ENCODE data around the gene IL32. TPM values are rescaled to one million over a fixed set of nuclear protein-coding genes. Genes with fewer than 3 reads are reported as not detected.
A peak's percentile ranks its signal among the peaks of the same experiment; 100 is the strongest.

IL32 gene
- total and polyA plus RNA-seq, 9 donors: 3.8 to 54.9 (median 16.5) TPM

GRCh38 chr16:3025032-3026002 is 40.1 kb upstream of the IL32 start:
- peaks cover 2% of the 10 kb centered on the region for H3K27me3 ChIP-seq
- 88 to 94% (median 92%) methylated on average over 18 of the region's 18 CpGs for WGBS, 3 donors
- peak in 3 of 5 donors; percentile 21 to 58 (median 40) for DNase-seq
- no peaks in the 10 kb centered on the region for H3K9me3 ChIP-seq
- intact Hi-C loops (cut with DNase I): loop anchor here in 1 of 4 donors (10.0 kb wide), 1 partner anchor 259 kb away; the partner anchor contains the start of gene ZNF263
- TF ChIP-seq EP300 (IDR thresholded peaks at IDR 0.05) (no peak), CTCF (IDR thresholded peaks at IDR 0.05) (no peak), POLR2A (IDR thresholded peaks at IDR 0.05) (no peak)
- no peaks in the 10 kb centered on the region for H3K36me3 ChIP-seq
- H3K4me3 ChIP-seq: no peak overlapping the region
- peaks cover 19% of the 10 kb centered on the region for H3K4me1 ChIP-seq (ENCODE audit: insufficient read depth)
- no peak overlapping the region for H3K27ac ChIP-seq

GRCh38 chr16:3026003-3026378 is 39.4 kb upstream of the IL32 start:
- H3K4me3 ChIP-seq: no peak overlapping the region
- no peaks in the 10 kb centered on the region for H3K9me3 ChIP-seq
- peaks cover 19% of the 10 kb centered on the region for H3K4me1 ChIP-seq (ENCODE audit: insufficient read depth)
- intact Hi-C loops (cut with DNase I): loop anchor here in 1 of 4 donors (10.0 kb wide), 1 partner anchor 259 kb away; the partner anchor contains the start of gene ZNF263
- H3K27ac ChIP-seq: no peak overlapping the region
- TF ChIP-seq EP300 (IDR thresholded peaks at IDR 0.05) (no peak), POLR2A (IDR thresholded peaks at IDR 0.05) (no peak), CTCF (IDR thresholded peaks at IDR 0.05) (no peak)
- peaks cover 2% of the 10 kb centered on the region for H3K27me3 ChIP-seq
- 92 to 96% (median 94%) methylated on average over 8 of the region's 8 CpGs for WGBS, 3 donors
- no peak for DNase-seq
- H3K36me3 ChIP-seq: no peaks in the 10 kb centered on the region

- no peak for TF ChIP-seq POLR2A (IDR thresholded peaks at IDR 0.05)
- no peak for TF ChIP-seq CTCF (IDR thresholded peaks at IDR 0.05)
- TF ChIP-seq EP300 (IDR thresholded peaks at IDR 0.05): no peak
- H3K4me3 ChIP-seq: no peak overlapping the region
- peaks cover 2% of the 10 kb centered on the region for H3K27me3 ChIP-seq
- DNase-seq: peak in 1 of 5 donors; percentile 17
- no peaks in the 10 kb centered on the region for H3K36me3 ChIP-seq
- peaks cover 11% of the 10 kb centered on the region for H3K4me1 ChIP-seq (ENCODE audit: insufficient read depth)
- intact Hi-C loops (cut with DNase I): loop anchor here in 1 of 4 donors (10.0 kb wide), 1 partner anchor 258 kb away; the partner anchor contains the start of gene ZNF263
- 92 to 96% (median 93%) methylated on average over 24 of the region's 24 CpGs for WGBS, 3 donors
- H3K9me3 ChIP-seq: no peaks in the 10 kb centered on the region
- no peak overlapping the region for H3K27ac ChIP-seq
Observed at GRCh38 chr16:3026609-3027488, 38.6 kb upstream of the IL32 start.

- DNase-seq: no peak
- Histone ChIP-seq H3K4me1 (ENCODE audit: insufficient read depth) (peaks cover 8% of the 10 kb centered on the region), H3K4me3 (no peak overlapping the region), H3K36me3 (no peaks in the 10 kb centered on the region), H3K27me3 (peaks cover 2% of the 10 kb centered on the region), H3K9me3 (no peaks in the 10 kb centered on the region), H3K27ac (no peak overlapping the region)
- WGBS, 3 donors: 87 to 92% (median 90%) methylated on average over 8 of the region's 8 CpGs
- no peak for TF ChIP-seq EP300 (IDR thresholded peaks at IDR 0.05)
- no peak for TF ChIP-seq CTCF (IDR thresholded peaks at IDR 0.05)
- no peak for TF ChIP-seq POLR2A (IDR thresholded peaks at IDR 0.05)
- intact Hi-C loops (cut with DNase I): loop anchor here in 1 of 4 donors (10.0 kb wide), 1 partner anchor 257 kb away; the partner anchor contains the start of gene ZNF263
Observed at GRCh38 chr16:3027489-3027795, 38.0 kb upstream of the IL32 start.
